HEK293 (cell line): ENCODE data around the gene CDHR1.

Experiments
- CTCF ChIA-PET: fragments of 350-600 bp; formaldehyde crosslinking; extraction: SDS; loops from one replicate; lab custom pipeline; 2021; ENCODE audit warnings: antibody characterized with exemption; lab: Yijun Ruan, JAX
- POLR2A ChIA-PET: fragments of 300-600 bp; formaldehyde crosslinking; extraction: SDS; loops from one replicate; lab custom pipeline; 2020; ENCODE audit warnings: antibody characterized with exemption, inconsistent platforms; lab: Yijun Ruan, JAX
- H3K27ac ChIP-seq: fragments of 200-500 bp; sonication (Bioruptor generic); 2 replicates; pipeline ENCODE4 v1.5.1; 2014; ENCODE audit warnings: low read depth, low read length, control low read depth, inconsistent platforms; ENCODE audit errors: extremely low read depth
- H3K36me3 ChIP-seq, 2 experiments: fragments of 200-500 bp in 1 of 2; sonication (Bioruptor generic) in 1 of 2; 1 replicate in 1 of 2; 2 replicates in 1 of 2; pipeline ENCODE4 v1.5.1; 2014 to 2017; ENCODE audit warnings: inconsistent platforms in 2 of 2, low read length in 2 of 2; ENCODE audit not compliant: control insufficient read depth in 2 of 2, insufficient read depth in 1 of 2
- H3K4me1 ChIP-seq: fragments of 200-500 bp; sonication (Bioruptor generic); 2 replicates; pipeline ENCODE4 v1.5.1; 2014; ENCODE audit warnings: mild to moderate bottlenecking, low read length, inconsistent platforms; ENCODE audit not compliant: control insufficient read depth, insufficient read depth
- H3K4me3 ChIP-seq: 2 replicates; pipeline ENCODE4 v1.5.1; 2011; ENCODE audit warnings: low read depth, mild to moderate bottlenecking, control low read depth, low read length, moderate library complexity
- H3K9me3 ChIP-seq: fragments of 200-500 bp; sonication (Bioruptor generic); 2 replicates; pipeline ENCODE4 v1.5.1; 2014; ENCODE audit warnings: low read depth, low read length, inconsistent platforms; ENCODE audit not compliant: control insufficient read depth, insufficient read depth
- GLIS2 ChIP-seq: fragments of 450-650 bp; formaldehyde crosslinking; IDR thresholded peaks from 2 replicates; pipeline ENCODE4 v1.5.1; 2016; ENCODE audit warnings: missing biosample characterization, missing genetic modification characterization
- KLF10 ChIP-seq: fragments of 450-650 bp; IDR thresholded peaks from 2 replicates; pipeline ENCODE4 v1.5.1; 2018; ENCODE audit warnings: missing biosample characterization, mild to moderate bottlenecking, missing genetic modification characterization
- KLF7 ChIP-seq: fragments of 450-650 bp; formaldehyde crosslinking; IDR thresholded peaks from 2 replicates; pipeline ENCODE4 v1.5.1; 2016; ENCODE audit warnings: missing biosample characterization, missing genetic modification characterization, borderline replicate concordance
- OVOL3 ChIP-seq: fragments of 450-650 bp; formaldehyde crosslinking; IDR thresholded peaks from 2 replicates; pipeline ENCODE4 v1.5.1; 2016; ENCODE audit warnings: missing biosample characterization, missing genetic modification characterization
- RBAK ChIP-seq: fragments of 450-650 bp; formaldehyde crosslinking; IDR thresholded peaks from 2 replicates; pipeline ENCODE4 v1.5.1; 2016; ENCODE audit warnings: missing biosample characterization, missing genetic modification characterization
- SP2 ChIP-seq: fragments of 450-650 bp; formaldehyde crosslinking; IDR thresholded peaks from 2 replicates; pipeline ENCODE4 v1.5.1; 2016; ENCODE audit warnings: missing biosample characterization, missing genetic modification characterization
- ZEB2 ChIP-seq: fragments of 450-650 bp; formaldehyde crosslinking; IDR thresholded peaks from 2 replicates; pipeline ENCODE4 v1.5.1; 2016; ENCODE audit warnings: missing biosample characterization, missing genetic modification characterization
- ZFHX2 ChIP-seq: fragments of 450-650 bp; formaldehyde crosslinking; conservative IDR thresholded peaks from 2 replicates; pipeline ENCODE4 v1.5.1; 2016; ENCODE audit warnings: missing biosample characterization, missing genetic modification characterization
- ZFP3 ChIP-seq: fragments of 450-650 bp; formaldehyde crosslinking; IDR thresholded peaks from 2 replicates; pipeline ENCODE4 v1.5.1; 2016; ENCODE audit warnings: low read depth, missing biosample characterization, missing genetic modification characterization
- ZNF114 ChIP-seq: fragments of 450-650 bp; formaldehyde crosslinking; IDR thresholded peaks from 2 replicates; pipeline ENCODE4 v1.5.0; 2017; ENCODE audit warnings: missing biosample characterization, missing genetic modification characterization
- ZNF132 ChIP-seq: fragments of 450-650 bp; formaldehyde crosslinking; IDR thresholded peaks from 2 replicates; pipeline ENCODE4 v1.5.1; 2017; ENCODE audit warnings: missing biosample characterization, missing genetic modification characterization, borderline replicate concordance
- ZNF169 ChIP-seq: fragments of 450-650 bp; formaldehyde crosslinking; IDR thresholded peaks from 2 replicates; pipeline ENCODE4 v1.5.1; 2016; ENCODE audit warnings: missing biosample characterization, missing genetic modification characterization
- ZNF184 ChIP-seq: fragments of 450-650 bp; IDR thresholded peaks from 2 replicates; pipeline ENCODE4 v1.5.1; 2018; ENCODE audit warnings: missing biosample characterization, mild to moderate bottlenecking, missing genetic modification characterization
- ZNF2 ChIP-seq: fragments of 450-650 bp; formaldehyde crosslinking; IDR thresholded peaks from 2 replicates; pipeline ENCODE4 v1.5.1; 2016; ENCODE audit warnings: missing biosample characterization, missing genetic modification characterization
- ZNF239 ChIP-seq: fragments of 450-650 bp; formaldehyde crosslinking; IDR thresholded peaks from 2 replicates; pipeline ENCODE4 v1.5.1; 2016; ENCODE audit warnings: missing biosample characterization, missing genetic modification characterization
- ZNF280D ChIP-seq: fragments of 450-650 bp; formaldehyde crosslinking; IDR thresholded peaks from 2 replicates; pipeline ENCODE4 v1.5.1; 2016; ENCODE audit warnings: missing biosample characterization, missing genetic modification characterization
- ZNF37A ChIP-seq: fragments of 450-650 bp; IDR thresholded peaks from 2 replicates; pipeline ENCODE4 v1.5.1; 2018; ENCODE audit warnings: missing biosample characterization, missing genetic modification characterization
- ZNF404 ChIP-seq: fragments of 450-650 bp; formaldehyde crosslinking; IDR thresholded peaks from 2 replicates; pipeline ENCODE4 v1.5.1; 2017; ENCODE audit warnings: missing biosample characterization, missing genetic modification characterization
- ZNF48 ChIP-seq: fragments of 450-650 bp; formaldehyde crosslinking; IDR thresholded peaks from 2 replicates; pipeline ENCODE4 v1.5.1; 2016; ENCODE audit warnings: missing biosample characterization, missing genetic modification characterization
- ZNF701 ChIP-seq: fragments of 450-650 bp; formaldehyde crosslinking; IDR thresholded peaks from 2 replicates; pipeline ENCODE4 v1.5.1; 2016; ENCODE audit warnings: missing biosample characterization, missing genetic modification characterization
- ZNF792 ChIP-seq: fragments of 450-650 bp; formaldehyde crosslinking; IDR thresholded peaks from 2 replicates; pipeline ENCODE4 v1.5.1; 2016; ENCODE audit warnings: missing biosample characterization, missing genetic modification characterization
- TF ChIP-seq, protein P1 (sequence below): fragments of 450-650 bp; formaldehyde crosslinking; IDR thresholded peaks from 2 replicates; pipeline ENCODE4 v1.5.1; 2017; ENCODE audit warnings: missing biosample characterization, missing genetic modification characterization
- TF ChIP-seq, protein P2 (sequence below): fragments of 450-650 bp; formaldehyde crosslinking; optimal IDR thresholded peaks from 2 replicates; pipeline ENCODE3; 2016; ENCODE audit warnings: missing biosample characterization, mild to moderate bottlenecking, missing genetic modification characterization
- TF ChIP-seq, protein P3 (sequence below): IDR thresholded peaks from 2 replicates; pipeline ENCODE4 v1.6.1; 2011; ENCODE audit warnings: mild to moderate bottlenecking, low read depth, low read length, borderline replicate concordance
- TF ChIP-seq, protein P4 (sequence below): fragments of 450-650 bp; formaldehyde crosslinking; IDR thresholded peaks from 2 replicates; pipeline ENCODE4 v1.5.1; 2016; ENCODE audit warnings: missing biosample characterization, missing genetic modification characterization

Gene CDHR1

DNA sequence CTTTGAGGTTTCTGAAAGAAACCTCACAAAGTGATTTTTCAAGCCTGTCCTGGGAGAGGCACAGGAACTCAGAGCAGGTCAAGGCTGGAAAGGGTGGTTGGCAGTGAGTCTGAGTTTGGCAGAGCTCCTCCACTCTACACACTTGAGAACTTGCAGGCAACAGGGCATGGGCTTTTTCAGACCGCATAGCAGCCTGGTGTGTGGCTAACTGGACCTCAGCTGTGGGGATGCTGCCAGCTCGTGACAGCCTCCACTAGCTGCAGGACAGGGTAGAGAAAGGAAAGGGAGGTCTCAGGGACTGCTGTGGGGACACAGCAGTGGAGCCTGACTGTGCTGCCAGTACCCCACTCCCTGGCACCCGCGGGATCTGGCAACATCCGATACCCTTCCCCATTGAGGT is 2.6 kb downstream of the CDHR1 start:
- TF ChIP-seq KLF10 (tag by site-specific recombination) (no peak), ZNF132 (tag by site-specific recombination) (no peak), ZEB2 (tag by site-specific recombination) (no peak), RBAK (no peak), ZNF701 (tag by site-specific recombination) (no peak), ZNF37A (tag by site-specific recombination) (no peak), ZNF114 (tag by site-specific recombination) (no peak), ZFP3 (tag by site-specific recombination) (no peak), ZNF2 (tag by site-specific recombination) (no peak), SP2 (tag by site-specific recombination) (no peak), ZNF404 (no peak), ZNF169 (tag by site-specific recombination) (no peak), ZNF280D (no peak), OVOL3 (no peak), ZNF792 (tag by site-specific recombination) (no peak)
- TF ChIP-seq, protein P1, sequence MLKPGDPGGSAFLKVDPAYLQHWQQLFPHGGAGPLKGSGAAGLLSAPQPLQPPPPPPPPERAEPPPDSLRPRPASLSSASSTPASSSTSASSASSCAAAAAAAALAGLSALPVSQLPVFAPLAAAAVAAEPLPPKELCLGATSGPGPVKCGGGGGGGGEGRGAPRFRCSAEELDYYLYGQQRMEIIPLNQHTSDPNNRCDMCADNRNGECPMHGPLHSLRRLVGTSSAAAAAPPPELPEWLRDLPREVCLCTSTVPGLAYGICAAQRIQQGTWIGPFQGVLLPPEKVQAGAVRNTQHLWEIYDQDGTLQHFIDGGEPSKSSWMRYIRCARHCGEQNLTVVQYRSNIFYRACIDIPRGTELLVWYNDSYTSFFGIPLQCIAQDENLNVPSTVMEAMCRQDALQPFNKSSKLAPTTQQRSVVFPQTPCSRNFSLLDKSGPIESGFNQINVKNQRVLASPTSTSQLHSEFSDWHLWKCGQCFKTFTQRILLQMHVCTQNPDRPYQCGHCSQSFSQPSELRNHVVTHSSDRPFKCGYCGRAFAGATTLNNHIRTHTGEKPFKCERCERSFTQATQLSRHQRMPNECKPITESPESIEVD (tag by site-specific recombination): no peak
- TF ChIP-seq, protein P2, sequence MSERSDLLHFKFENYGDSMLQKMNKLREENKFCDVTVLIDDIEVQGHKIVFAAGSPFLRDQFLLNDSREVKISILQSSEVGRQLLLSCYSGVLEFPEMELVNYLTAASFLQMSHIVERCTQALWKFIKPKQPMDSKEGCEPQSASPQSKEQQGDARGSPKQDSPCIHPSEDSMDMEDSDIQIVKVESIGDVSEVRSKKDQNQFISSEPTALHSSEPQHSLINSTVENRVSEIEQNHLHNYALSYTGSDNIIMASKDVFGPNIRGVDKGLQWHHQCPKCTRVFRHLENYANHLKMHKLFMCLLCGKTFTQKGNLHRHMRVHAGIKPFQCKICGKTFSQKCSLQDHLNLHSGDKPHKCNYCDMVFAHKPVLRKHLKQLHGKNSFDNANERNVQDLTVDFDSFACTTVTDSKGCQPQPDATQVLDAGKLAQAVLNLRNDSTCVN: no peak
- TF ChIP-seq, protein P3, sequence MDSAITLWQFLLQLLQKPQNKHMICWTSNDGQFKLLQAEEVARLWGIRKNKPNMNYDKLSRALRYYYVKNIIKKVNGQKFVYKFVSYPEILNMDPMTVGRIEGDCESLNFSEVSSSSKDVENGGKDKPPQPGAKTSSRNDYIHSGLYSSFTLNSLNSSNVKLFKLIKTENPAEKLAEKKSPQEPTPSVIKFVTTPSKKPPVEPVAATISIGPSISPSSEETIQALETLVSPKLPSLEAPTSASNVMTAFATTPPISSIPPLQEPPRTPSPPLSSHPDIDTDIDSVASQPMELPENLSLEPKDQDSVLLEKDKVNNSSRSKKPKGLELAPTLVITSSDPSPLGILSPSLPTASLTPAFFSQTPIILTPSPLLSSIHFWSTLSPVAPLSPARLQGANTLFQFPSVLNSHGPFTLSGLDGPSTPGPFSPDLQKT: no peak
- H3K4me3 ChIP-seq: no peak overlapping the region
- ChIA-PET CTCF (interaction anchor here (0.9 to 1.2 kb wide), 2 partner anchors 8 to 23 kb away, joined by 3 to 4 read pairs; partner anchors contain the start of gene GPR15LG), POLR2A (no interaction called here)
- peaks cover 8% of the 10 kb centered on the region for H3K4me1 ChIP-seq
- no peak overlapping the region for H3K27ac ChIP-seq
- no peaks in the 10 kb centered on the region for H3K9me3 ChIP-seq
- no peaks in the 10 kb centered on the region for H3K36me3 ChIP-seq

GRCh38 chr10:84197643-84198042 is 3.3 kb downstream of the CDHR1 start:
- ChIA-PET CTCF (interaction anchor here (0.9 kb wide), 1 partner anchor 24 kb away, joined by 3 read pairs; the partner anchor contains the start of gene GPR15LG), POLR2A (no interaction called here)
- Histone ChIP-seq H3K4me1 (peaks cover 8% of the 10 kb centered on the region), H3K36me3 (no peaks in the 10 kb centered on the region), H3K4me3 (no peak overlapping the region), H3K27ac (no peak overlapping the region), H3K9me3 (no peaks in the 10 kb centered on the region)
- TF ChIP-seq ZFHX2 (tag by site-specific recombination) (no peak), ZNF184 (tag by site-specific recombination) (no peak), ZNF239 (tag by site-specific recombination) (no peak), ZNF48 (tag by site-specific recombination) (no peak), GLIS2 (tag by site-specific recombination) (no peak), KLF7 (tag by site-specific recombination) (no peak)
- TF ChIP-seq, protein P4, sequence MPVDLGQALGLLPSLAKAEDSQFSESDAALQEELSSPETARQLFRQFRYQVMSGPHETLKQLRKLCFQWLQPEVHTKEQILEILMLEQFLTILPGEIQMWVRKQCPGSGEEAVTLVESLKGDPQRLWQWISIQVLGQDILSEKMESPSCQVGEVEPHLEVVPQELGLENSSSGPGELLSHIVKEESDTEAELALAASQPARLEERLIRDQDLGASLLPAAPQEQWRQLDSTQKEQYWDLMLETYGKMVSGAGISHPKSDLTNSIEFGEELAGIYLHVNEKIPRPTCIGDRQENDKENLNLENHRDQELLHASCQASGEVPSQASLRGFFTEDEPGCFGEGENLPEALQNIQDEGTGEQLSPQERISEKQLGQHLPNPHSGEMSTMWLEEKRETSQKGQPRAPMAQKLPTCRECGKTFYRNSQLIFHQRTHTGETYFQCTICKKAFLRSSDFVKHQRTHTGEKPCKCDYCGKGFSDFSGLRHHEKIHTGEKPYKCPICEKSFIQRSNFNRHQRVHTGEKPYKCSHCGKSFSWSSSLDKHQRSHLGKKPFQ (tag by site-specific recombination): no peak
